Stimulated activated naive CD8-positive, alpha-beta T cell treated with anti-CD3 and anti-CD28 coated beads, Interleukin-15, Interleukin-2, amounts not matched to agents 100 ng/mL and 50 ng/mL, for 24 hours (primary cell): ENCODE results near the gene SLC16A13.

ENCODE experiments used
- H3K27ac Mint-ChIP-seq: one replicate; pipeline ENCODE4 v1.8.0; 2021; ENCODE audit warnings: mild to moderate bottlenecking, mixed read lengths
- H3K27me3 Mint-ChIP-seq: one replicate; pipeline ENCODE4 v1.8.0; 2021; ENCODE audit warnings: mixed read lengths
- H3K36me3 Mint-ChIP-seq: one replicate; pipeline ENCODE4 v1.8.0; 2021; ENCODE audit warnings: low read depth, mixed read lengths
- H3K4me1 Mint-ChIP-seq: one replicate; pipeline ENCODE4 v1.8.0; 2021; ENCODE audit warnings: low read depth, mixed read lengths
- H3K4me3 Mint-ChIP-seq: one replicate; pipeline ENCODE4 v1.8.0; 2021; ENCODE audit warnings: mild to moderate bottlenecking, mixed read lengths
- H3K9me3 Mint-ChIP-seq: one replicate; pipeline ENCODE4 v1.8.0; 2021; ENCODE audit warnings: mixed read lengths

The SLC16A13 gene

DNA sequence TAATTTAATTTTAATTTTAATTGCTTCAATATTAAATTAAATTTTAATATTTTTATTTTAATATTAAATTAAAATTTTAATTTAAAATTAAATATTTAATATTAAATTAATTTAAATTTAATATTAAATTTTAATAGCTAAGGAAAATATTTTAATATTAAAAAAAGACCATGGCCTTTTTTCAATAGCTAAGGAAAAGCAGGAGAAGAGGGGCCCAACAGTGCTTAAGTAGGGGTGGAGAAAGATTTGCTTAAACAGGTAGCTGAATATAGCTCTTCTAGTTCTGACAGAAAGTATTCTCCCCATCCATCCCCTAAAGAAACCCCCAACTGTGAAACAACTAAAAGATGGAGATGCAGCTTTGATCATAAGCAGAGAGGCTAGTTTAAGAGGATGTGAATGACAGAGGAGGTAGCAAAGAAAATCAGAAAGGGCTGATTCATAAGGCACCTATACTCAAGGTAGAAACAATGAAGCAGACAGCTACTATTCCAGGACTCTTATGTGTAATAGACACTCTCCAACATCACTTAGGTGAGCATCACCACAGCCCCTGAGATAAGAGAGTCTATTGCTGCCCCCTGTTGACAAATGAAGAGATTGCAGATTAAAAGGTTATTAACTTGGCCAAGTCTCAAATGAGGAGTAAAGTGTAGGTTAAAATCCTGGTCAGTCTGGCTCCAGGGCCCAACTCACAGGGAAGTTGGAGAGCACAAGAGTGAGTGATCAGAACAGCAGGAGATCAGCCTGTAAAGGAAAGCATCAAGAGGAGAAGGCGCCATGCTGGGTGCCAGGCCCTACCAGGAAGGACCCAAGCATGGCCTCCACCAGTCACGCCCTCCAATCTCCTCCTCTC lies 31.2 kb upstream of the SLC16A13 start:
- Mint-ChIP-seq H3K4me1 (peaks cover 22% of the 10 kb centered on the region), H3K36me3 (peaks cover 27% of the 10 kb centered on the region), H3K9me3 (no peaks in the 10 kb centered on the region), H3K27me3 (no peaks in the 10 kb centered on the region), H3K27ac (no peak overlapping the region), H3K4me3 (no peak overlapping the region)

DNA sequence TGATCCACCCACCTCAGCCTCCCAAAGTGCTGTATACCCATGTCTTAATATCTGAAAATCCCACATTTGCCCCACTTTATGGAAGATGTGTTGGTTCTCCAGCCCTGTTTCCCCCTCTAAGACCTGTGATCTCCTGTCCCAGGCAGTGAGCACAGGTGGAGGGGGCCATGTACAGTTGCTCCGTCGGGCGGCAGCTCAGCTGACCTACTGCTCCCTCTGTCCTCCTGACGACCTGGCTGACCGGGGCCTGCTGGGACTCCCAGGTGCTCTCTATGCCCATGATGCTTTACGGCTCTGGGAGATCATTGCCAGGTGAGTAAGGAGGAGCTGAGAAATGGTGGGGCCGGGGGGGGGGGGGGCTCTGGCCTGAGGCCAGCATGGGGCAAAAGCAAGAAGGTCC lies 30.1 kb upstream of the SLC16A13 start:
- Mint-ChIP-seq H3K4me1 (peaks cover 32% of the 10 kb centered on the region), H3K27me3 (no peaks in the 10 kb centered on the region), H3K9me3 (no peaks in the 10 kb centered on the region), H3K36me3 (peaks cover 21% of the 10 kb centered on the region), H3K4me3 (no peak overlapping the region), H3K27ac (no peak overlapping the region)

DNA sequence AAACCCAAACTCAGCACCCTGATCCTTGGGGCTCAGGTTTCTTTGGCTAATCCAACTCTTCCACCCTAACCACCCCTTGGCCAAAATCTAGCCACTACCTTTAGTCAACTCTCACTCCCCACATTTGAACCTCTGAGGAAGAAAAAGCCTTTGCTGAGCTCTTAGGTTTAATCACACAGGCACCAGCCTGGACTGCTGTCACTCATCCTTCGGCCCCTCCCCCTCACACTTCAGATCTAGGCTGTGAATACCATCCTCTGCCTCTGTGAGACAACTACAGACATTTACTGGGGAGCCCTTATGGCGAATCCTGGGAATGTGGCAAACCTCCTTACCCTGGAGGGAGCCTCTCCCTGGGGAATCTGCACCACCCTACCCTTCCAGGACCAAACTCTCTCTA lies 28.7 kb upstream of the SLC16A13 start:
- H3K9me3 Mint-ChIP-seq: no peaks in the 10 kb centered on the region
- H3K27me3 Mint-ChIP-seq: no peaks in the 10 kb centered on the region
- H3K27ac Mint-ChIP-seq: no peak overlapping the region
- peaks cover 9% of the 10 kb centered on the region for H3K36me3 Mint-ChIP-seq
- no peak overlapping the region for H3K4me3 Mint-ChIP-seq
- H3K4me1 Mint-ChIP-seq: peaks cover 46% of the 10 kb centered on the region

- no peaks in the 10 kb centered on the region for H3K9me3 Mint-ChIP-seq
- H3K4me3 Mint-ChIP-seq: peak overlapping the region; percentile 97
- H3K27me3 Mint-ChIP-seq: no peaks in the 10 kb centered on the region
- peak overlapping the region; percentile 21 for H3K27ac Mint-ChIP-seq
- H3K36me3 Mint-ChIP-seq: peaks cover 20% of the 10 kb centered on the region
- peaks cover 53% of the 10 kb centered on the region for H3K4me1 Mint-ChIP-seq
These were observed 25.3 kb upstream of the SLC16A13 start for GRCh38 chr17:7010523-7010922.

GRCh38 chr17:7011415-7011814 lies 24.4 kb upstream of the SLC16A13 start:
- H3K9me3 Mint-ChIP-seq: no peaks in the 10 kb centered on the region
- peak overlapping the region; percentile 97 for H3K4me3 Mint-ChIP-seq
- H3K36me3 Mint-ChIP-seq: peaks cover 20% of the 10 kb centered on the region
- H3K27ac Mint-ChIP-seq: peak overlapping the region; percentile 99
- no peaks in the 10 kb centered on the region for H3K27me3 Mint-ChIP-seq
- peaks cover 62% of the 10 kb centered on the region for H3K4me1 Mint-ChIP-seq

DNA sequence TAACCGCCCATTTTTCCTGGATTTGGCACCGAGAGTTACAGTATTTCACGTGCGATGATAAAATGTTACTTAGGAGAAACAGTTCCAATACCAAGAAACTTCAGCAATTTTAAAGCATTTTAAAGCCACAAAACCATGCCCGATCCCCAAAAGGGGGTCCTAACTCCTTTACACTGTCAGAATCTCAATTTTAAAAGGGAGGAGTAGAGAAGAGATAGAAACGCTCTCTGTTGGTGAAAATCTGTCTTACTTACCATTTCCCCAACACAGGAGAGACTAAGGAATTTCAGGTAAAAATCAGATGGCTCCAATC lies 23.9 kb upstream of the SLC16A13 start:
- no peaks in the 10 kb centered on the region for H3K9me3 Mint-ChIP-seq
- peaks cover 21% of the 10 kb centered on the region for H3K36me3 Mint-ChIP-seq
- H3K4me3 Mint-ChIP-seq: peak overlapping the region; percentile 97
- H3K27ac Mint-ChIP-seq: peak overlapping the region; percentile 99
- no peaks in the 10 kb centered on the region for H3K27me3 Mint-ChIP-seq
- H3K4me1 Mint-ChIP-seq: peaks cover 67% of the 10 kb centered on the region

DNA sequence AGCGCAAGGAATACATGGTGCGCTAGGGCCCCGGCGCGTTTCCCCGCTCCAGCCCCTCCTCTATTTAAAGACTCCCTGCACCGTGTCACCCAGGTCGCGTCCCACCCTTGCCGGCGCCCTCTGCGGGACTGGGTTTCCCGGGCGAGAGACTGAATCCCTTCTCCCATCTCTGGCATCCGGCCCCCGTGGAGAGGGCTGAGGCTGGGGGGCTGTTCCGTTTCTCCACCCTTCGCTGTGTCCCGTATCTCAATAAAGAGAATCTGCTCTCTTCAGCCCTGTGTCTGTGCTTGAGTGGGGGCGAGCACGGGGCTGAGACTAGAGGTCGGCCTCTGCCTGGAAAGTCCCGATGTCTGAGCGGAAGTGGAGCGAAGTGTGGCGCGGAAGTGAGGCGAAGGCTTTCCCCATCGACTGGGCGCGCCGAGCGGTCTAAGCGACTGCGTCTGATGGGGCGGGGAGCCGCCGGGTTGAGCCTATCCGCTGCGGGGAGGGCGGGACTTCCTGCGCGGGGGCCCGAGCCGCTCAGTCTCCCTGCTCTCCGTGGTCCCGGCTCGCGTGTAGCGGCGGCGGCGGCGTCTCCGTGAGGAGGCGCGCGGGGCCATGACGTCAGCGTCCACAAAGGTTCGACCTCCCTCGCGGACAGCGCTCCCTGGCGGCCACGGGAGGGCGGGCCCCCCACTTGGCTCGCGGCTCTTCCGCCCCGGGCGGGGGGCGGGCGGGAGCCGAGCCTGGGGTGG lies 21.4 kb upstream of the SLC16A13 start:
- Mint-ChIP-seq H3K36me3 (peaks cover 29% of the 10 kb centered on the region), H3K27me3 (no peaks in the 10 kb centered on the region), H3K4me1 (peaks cover 71% of the 10 kb centered on the region), H3K27ac (peak overlapping the region; percentile 99), H3K4me3 (peak overlapping the region; percentile 97), H3K9me3 (no peaks in the 10 kb centered on the region)

- Mint-ChIP-seq H3K4me3 (peak overlapping the region; percentile 97), H3K4me1 (peaks cover 63% of the 10 kb centered on the region), H3K27me3 (no peaks in the 10 kb centered on the region), H3K27ac (peak overlapping the region; percentile 97), H3K36me3 (peaks cover 25% of the 10 kb centered on the region), H3K9me3 (no peaks in the 10 kb centered on the region)
These were observed 20.5 kb upstream of the SLC16A13 start for GRCh38 chr17:7014995-7015958.

DNA sequence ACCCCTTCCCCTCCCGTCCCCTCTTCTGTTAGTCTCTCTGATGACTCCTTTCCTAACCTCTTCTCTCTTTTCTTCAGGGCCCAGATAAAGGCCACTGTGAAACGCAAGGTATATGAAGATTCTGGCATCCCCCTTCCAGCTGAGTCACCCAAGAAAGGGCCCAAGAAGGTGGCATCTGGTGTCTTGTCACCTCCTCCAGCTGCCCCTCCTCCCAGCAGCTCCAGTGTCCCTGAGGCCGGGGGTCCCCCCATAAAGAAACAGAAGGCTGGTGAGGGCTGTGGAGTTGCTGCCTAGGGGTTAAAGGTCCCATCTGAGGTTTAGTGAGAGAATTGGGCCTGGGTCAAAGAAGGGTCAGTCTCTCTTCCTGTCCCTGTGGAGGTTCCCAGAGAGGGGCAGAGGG lies 19.4 kb upstream of the SLC16A13 start:
- Mint-ChIP-seq H3K4me3 (peak overlapping the region; percentile 97), H3K27me3 (no peaks in the 10 kb centered on the region), H3K36me3 (peaks cover 25% of the 10 kb centered on the region), H3K9me3 (no peaks in the 10 kb centered on the region), H3K4me1 (peaks cover 60% of the 10 kb centered on the region), H3K27ac (peak overlapping the region; percentile 97)

GRCh38 chr17:7016886-7017826 lies 18.7 kb upstream of the SLC16A13 start:
- peak overlapping the region; percentile 24 for H3K4me3 Mint-ChIP-seq
- no peaks in the 10 kb centered on the region for H3K9me3 Mint-ChIP-seq
- peaks cover 25% of the 10 kb centered on the region for H3K36me3 Mint-ChIP-seq
- H3K27ac Mint-ChIP-seq: peak overlapping the region; percentile 6
- H3K27me3 Mint-ChIP-seq: no peaks in the 10 kb centered on the region
- peaks cover 60% of the 10 kb centered on the region for H3K4me1 Mint-ChIP-seq

DNA sequence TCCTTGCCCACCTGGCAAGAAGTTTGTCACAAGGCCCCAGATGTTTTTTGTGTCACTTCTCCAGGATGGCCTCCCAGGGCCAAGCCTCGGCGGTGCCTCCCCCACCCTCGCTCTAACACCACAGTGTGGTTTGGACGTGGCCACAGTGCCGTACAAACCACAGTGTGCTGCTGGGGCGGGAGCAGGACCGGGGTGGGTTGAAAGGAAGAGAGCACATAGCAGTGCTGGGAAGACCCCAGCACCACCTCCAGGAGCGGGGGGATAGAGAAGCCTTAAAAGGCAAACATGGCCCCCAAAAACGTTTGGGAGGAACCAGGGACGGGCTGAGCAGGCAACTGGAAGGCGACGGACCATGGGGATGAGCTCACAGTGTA lies 18.0 kb upstream of the SLC16A13 start:
- no peak overlapping the region for H3K4me3 Mint-ChIP-seq
- peak overlapping the region; percentile 6 for H3K27ac Mint-ChIP-seq
- H3K27me3 Mint-ChIP-seq: no peaks in the 10 kb centered on the region
- peaks cover 64% of the 10 kb centered on the region for H3K4me1 Mint-ChIP-seq
- H3K9me3 Mint-ChIP-seq: no peaks in the 10 kb centered on the region
- peaks cover 25% of the 10 kb centered on the region for H3K36me3 Mint-ChIP-seq

DNA sequence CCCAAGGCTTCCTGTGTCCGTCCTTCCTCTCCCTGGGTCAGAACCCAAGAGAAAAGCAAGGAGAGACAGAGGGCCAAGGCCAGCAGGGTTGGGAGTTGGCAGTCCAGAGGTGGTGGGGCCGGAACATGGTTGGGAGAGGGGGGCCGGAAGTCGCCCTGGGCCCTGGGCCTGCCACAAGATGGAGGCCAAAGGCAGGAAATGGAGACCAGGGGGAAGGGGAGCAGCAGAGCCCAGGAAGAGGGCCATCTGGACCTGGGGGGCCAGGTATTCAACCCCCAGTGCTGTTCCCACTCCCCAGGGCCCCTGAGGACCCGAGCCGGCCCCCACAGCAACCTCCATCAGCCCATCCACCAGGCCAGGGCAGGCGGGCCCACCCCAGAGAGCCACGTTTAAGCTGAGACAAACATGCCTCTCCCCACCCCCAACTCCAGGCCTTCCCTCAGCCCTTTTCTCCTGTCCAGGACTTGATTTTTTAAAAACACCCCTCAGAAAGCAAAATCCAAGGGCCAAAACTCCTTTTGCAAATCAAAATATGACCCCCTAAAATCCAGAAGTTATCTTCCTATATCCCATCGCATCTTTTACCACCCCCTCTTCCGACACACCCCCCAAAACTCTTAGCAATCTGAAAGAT lies 17.4 kb upstream of the SLC16A13 start:
- Mint-ChIP-seq H3K4me1 (peaks cover 67% of the 10 kb centered on the region), H3K4me3 (no peak overlapping the region), H3K27me3 (peaks cover 3% of the 10 kb centered on the region), H3K36me3 (peaks cover 22% of the 10 kb centered on the region), H3K27ac (no peak overlapping the region), H3K9me3 (no peaks in the 10 kb centered on the region)

- H3K27ac Mint-ChIP-seq: no peak overlapping the region
- H3K4me1 Mint-ChIP-seq: peaks cover 67% of the 10 kb centered on the region
- H3K36me3 Mint-ChIP-seq: peaks cover 12% of the 10 kb centered on the region
- no peak overlapping the region for H3K4me3 Mint-ChIP-seq
- peaks cover 3% of the 10 kb centered on the region for H3K27me3 Mint-ChIP-seq
- no peaks in the 10 kb centered on the region for H3K9me3 Mint-ChIP-seq
These were observed 16.4 kb upstream of the SLC16A13 start for GRCh38 chr17:7019367-7019766.
